Activated B cell treated with CpG ODN at 0.5 μM for 24 hours (primary cell): Measurements from ENCODE around the gene KRTAP10-11. TPM values are rescaled to one million over a fixed set of nuclear protein-coding genes. Genes with fewer than 3 reads are reported as not detected.
"Not testable (repeated sequence)": the region's sequence is repeated elsewhere in the genome, so short reads cannot be mapped to it uniquely, and the experiment has no call there.

ENCODE experiments used
- ATAC-seq: fragments of 200-7000 bp; cut with Tn5 transposase; one replicate; pipeline ENCODE4 v1.10.0; 2021; ENCODE audit warnings: low read depth, mild to moderate bottlenecking, moderate library complexity
- CTCF ChIA-PET: fragments of 350-600 bp; sonication (Branson Sonifier 250); formaldehyde crosslinking; loops from one replicate; lab custom pipeline; 2021; ENCODE audit warnings: antibody characterized with exemption; lab: Charles Lee
- POLR2A ChIA-PET: fragments of 350-600 bp; sonication (Branson Sonifier 250); formaldehyde crosslinking; loops from one replicate; lab custom pipeline; 2021; ENCODE audit warnings: antibody characterized with exemption; lab: Charles Lee
- DNase-seq: peaks from one replicate; pipeline ENCODE4 v3.0.0; 2022
- H3K27ac Mint-ChIP-seq: one replicate; pipeline ENCODE4 v1.8.0; 2020; ENCODE audit warnings: mixed read lengths
- H3K27me3 Mint-ChIP-seq: one replicate; pipeline ENCODE4 v1.8.0; 2021; ENCODE audit warnings: mixed read lengths
- H3K36me3 Mint-ChIP-seq: one replicate; pipeline ENCODE4 v1.8.0; 2021; ENCODE audit warnings: low read depth, mixed read lengths
- H3K4me1 Mint-ChIP-seq: one replicate; pipeline ENCODE4 v1.8.0; 2021; ENCODE audit warnings: mixed read lengths
- H3K4me3 Mint-ChIP-seq: one replicate; pipeline ENCODE4 v1.8.0; 2020; ENCODE audit warnings: mild to moderate bottlenecking, mixed read lengths
- H3K9me3 Mint-ChIP-seq: one replicate; pipeline ENCODE4 v1.8.0; 2020; ENCODE audit warnings: mixed read lengths
- intact Hi-C: fragments of 100-400 bp; cut with micrococcal nuclease; formaldehyde crosslinking; loops from one replicate; pipeline ENCODE4 v1.15.1; 2024
- total RNA-seq: library from RNA; stranded (reverse); gene quantifications from 2 replicates; pipeline ENCODE4 v1.2.3, GENCODE V29; 2022
- TF ChIP-seq, protein P1 (sequence below): fragments of 200-600 bp; IDR thresholded peaks from one replicate; pipeline ENCODE4 v1.8.0; 2022; ENCODE audit warnings: antibody characterized with exemption, mild to moderate bottlenecking

The KRTAP10-11 gene
- total RNA-seq, 1 donor from 2014 or later, result not detected

DNA sequence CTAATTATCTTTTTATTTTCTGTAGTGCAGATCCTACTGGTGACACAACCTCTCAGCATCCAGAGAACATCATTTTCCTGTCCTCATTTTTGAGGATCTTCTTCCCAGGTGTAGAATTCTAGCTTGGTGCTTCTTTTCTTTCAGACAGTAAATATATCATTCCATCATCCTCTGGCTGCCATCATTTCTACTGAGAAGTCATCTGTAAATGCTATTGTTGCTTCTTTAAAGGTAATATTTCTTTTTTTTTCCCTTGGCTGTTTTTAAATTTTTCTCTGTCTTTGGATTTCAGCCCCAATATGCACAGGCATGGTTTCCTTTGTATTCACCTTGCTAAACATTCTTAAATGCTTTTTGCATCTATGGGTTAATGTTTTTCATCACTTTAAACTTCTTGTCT is 22.6 kb upstream of the KRTAP10-11 start:
- CTCF ChIA-PET, result no interaction called here
- DNase-seq (no peak), ATAC-seq (no peak)
- H3K4me1 Mint-ChIP-seq, result peaks cover 8% of the 10 kb centered on the region
- POLR2A ChIA-PET, result no interaction called here
- intact Hi-C loops, result no loop called here
- TF ChIP-seq, protein P1, sequence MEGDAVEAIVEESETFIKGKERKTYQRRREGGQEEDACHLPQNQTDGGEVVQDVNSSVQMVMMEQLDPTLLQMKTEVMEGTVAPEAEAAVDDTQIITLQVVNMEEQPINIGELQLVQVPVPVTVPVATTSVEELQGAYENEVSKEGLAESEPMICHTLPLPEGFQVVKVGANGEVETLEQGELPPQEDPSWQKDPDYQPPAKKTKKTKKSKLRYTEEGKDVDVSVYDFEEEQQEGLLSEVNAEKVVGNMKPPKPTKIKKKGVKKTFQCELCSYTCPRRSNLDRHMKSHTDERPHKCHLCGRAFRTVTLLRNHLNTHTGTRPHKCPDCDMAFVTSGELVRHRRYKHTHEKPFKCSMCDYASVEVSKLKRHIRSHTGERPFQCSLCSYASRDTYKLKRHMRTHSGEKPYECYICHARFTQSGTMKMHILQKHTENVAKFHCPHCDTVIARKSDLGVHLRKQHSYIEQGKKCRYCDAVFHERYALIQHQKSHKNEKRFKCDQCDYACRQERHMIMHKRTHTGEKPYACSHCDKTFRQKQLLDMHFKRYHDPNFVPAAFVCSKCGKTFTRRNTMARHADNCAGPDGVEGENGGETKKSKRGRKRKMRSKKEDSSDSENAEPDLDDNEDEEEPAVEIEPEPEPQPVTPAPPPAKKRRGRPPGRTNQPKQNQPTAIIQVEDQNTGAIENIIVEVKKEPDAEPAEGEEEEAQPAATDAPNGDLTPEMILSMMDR, result no peak
- H3K9me3 Mint-ChIP-seq, result peaks cover 41% of the 10 kb centered on the region
- H3K27ac Mint-ChIP-seq, result no peak overlapping the region
- peaks cover 6% of the 10 kb centered on the region for H3K36me3 Mint-ChIP-seq
- H3K27me3 Mint-ChIP-seq, result peaks cover 8% of the 10 kb centered on the region
- no peak overlapping the region for H3K4me3 Mint-ChIP-seq

DNA sequence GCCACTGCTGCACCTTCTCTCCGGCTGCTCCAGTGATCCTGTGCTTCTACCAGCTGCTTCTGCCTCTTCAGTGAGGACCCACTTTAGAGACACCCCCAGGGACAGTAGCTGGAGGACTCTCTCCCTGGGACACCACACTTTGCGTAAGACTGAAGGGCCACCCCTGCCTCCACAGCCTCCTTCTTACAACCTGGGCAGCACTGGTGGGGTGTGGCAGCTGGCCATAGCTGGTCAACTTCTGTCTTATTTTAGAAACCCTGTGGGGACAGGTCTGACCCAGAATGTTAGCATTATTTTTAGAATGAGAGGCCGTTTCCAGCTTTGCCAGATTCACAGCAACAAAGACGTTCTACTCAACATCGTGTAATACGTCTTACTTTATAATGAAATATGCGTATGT is 20.5 kb upstream of the KRTAP10-11 start:
- ChIA-PET POLR2A (no interaction called here), CTCF (no interaction called here)
- intact Hi-C loops, result no loop called here
- TF ChIP-seq, protein P1, result no peak
- ATAC-seq, result no peak
- Mint-ChIP-seq H3K27ac (no peak overlapping the region), H3K4me3 (no peak overlapping the region), H3K27me3 (peaks cover 8% of the 10 kb centered on the region), H3K4me1 (peaks cover 5% of the 10 kb centered on the region), H3K9me3 (peaks cover 31% of the 10 kb centered on the region), H3K36me3 (no peaks in the 10 kb centered on the region)
- DNase-seq, result no peak

DNA sequence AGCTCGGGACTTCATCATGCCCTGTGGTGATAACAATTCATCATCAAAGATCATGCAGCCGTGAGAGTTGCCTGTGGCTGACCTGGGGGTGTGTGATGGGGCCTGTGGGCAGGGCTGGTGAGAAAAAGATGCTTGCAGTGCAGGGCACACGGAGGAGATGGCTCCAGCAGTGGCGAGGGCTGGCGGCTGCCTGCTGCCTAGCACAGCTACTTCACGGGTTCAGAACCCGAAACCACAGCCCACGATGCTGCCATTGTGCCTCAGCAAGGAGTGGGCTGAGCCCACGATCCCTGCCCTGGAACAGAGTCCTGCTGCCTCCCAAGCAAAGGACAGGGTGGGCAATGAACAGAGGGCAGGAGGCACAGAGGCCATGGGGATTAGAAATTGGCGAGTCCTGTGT is 20.0 kb upstream of the KRTAP10-11 start:
- Mint-ChIP-seq H3K9me3 (peaks cover 35% of the 10 kb centered on the region), H3K4me1 (peaks cover 5% of the 10 kb centered on the region), H3K36me3 (no peaks in the 10 kb centered on the region), H3K4me3 (no peak overlapping the region), H3K27me3 (peaks cover 8% of the 10 kb centered on the region), H3K27ac (no peak overlapping the region)
- TF ChIP-seq, protein P1, result no peak
- DNase-seq (no peak), ATAC-seq (no peak)
- ChIA-PET CTCF (no interaction called here), POLR2A (no interaction called here)
- intact Hi-C loops, result no loop called here

DNA sequence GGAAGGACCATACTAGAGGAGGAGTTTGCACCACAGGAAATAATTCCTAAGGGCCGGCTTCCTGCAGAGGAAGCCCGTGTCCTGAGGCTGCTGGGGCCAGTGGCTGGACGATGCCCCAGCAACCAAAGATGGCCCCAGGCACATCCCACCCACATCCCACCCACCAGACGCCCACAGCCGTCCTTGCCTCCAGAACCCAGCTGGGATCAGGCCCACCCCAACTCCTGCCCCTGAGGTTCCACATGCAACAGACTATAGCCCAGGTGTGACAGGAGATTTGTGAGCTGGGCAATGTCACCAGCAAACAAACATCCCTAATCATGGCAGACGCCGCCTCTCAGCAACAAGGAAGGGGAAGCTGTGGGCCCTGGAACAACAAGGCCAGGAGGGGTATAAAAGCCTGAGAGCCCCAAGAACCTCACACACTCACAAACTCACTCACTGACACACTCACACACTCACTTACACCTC is 19.5 kb upstream of the KRTAP10-11 start, which contains the start of gene KRTAP10-9:
Gene KRTAP10-9 (plus strand): TSS at position 421 of the 471 bp plus-strand sequence. CDS start 79 bp downstream, outside the sequence.
- CTCF ChIA-PET, result no interaction called here
- H3K4me1 Mint-ChIP-seq, result peaks cover 5% of the 10 kb centered on the region
- no peak within 1 kb of the TSS for H3K27ac Mint-ChIP-seq

DNA sequence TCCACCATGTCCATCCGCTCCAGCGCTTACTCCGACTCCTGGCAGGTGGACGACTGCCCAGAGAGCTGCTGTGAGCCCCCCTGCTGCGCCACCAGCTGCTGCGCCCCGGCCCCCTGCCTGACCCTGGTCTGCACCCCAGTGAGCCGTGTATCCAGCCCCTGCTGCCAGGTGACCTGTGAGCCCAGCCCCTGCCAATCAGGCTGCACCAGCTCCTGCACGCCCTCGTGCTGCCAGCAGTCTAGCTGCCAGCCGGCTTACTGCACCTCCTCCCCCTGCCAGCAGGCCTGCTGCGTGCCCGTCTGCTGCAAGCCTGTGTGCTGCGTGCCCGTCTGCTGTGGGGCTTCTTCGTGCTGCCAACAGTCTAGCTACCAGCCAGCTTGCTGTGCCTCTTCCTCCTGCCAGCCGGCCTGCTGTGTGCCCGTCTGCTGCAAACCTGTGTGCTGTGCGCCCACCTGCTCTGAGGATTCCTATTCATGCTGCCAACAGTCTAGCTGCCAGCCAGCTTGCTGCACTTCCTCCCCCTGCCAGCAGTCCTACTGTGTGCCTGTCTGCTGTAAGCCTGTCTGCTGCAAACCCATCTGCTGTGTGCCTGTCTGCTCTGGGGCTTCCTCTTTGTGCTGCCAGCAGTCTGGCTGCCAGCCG is 18.9 kb upstream of the KRTAP10-11 start:
- H3K9me3 Mint-ChIP-seq, result peaks cover 41% of the 10 kb centered on the region
- H3K27me3 Mint-ChIP-seq, CTCF ChIA-PET, intact Hi-C loops, H3K4me3 Mint-ChIP-seq, POLR2A ChIA-PET, H3K27ac Mint-ChIP-seq, H3K36me3 Mint-ChIP-seq, H3K4me1 Mint-ChIP-seq, DNase-seq, ATAC-seq: not testable (repeated sequence)

More for the DNA sequence above, 19.5 kb upstream of the KRTAP10-11 start, which contains the start of gene KRTAP10-9:
- no peak within 1 kb of the TSS for H3K4me3 Mint-ChIP-seq
- peaks cover 8% of the 10 kb centered on the region for H3K27me3 Mint-ChIP-seq
- DNase-seq (no peak), ATAC-seq (no peak)
- POLR2A ChIA-PET, result no interaction called here
- H3K36me3 Mint-ChIP-seq, result no peaks in the 10 kb centered on the region
- TF ChIP-seq, protein P1, result no peak
- intact Hi-C loops, result no loop called here
- H3K9me3 Mint-ChIP-seq, result peaks cover 37% of the 10 kb centered on the region

DNA sequence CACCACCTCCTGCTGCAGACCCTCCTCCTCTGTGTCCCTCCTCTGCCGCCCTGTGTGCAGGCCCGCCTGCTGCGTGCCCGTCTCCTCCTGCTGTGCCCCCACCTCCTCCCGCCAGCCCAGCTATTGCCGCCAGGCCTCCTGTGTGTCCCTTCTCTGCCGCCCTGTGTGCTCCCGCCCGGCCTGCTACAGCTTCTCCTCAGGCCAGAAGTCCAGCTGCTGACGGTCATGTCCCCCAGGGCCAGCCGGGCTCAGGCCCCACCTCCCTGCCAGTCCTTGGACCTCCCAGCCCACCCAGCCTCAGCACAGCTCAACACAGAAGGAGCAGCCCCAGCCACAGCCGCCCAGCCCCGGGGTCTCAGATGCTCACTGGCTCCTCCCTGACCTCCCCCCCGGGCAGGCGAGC is 18.4 kb upstream of the KRTAP10-11 start:
- POLR2A ChIA-PET, H3K4me3 Mint-ChIP-seq, CTCF ChIA-PET, intact Hi-C loops, H3K27ac Mint-ChIP-seq, H3K36me3 Mint-ChIP-seq, H3K27me3 Mint-ChIP-seq, H3K4me1 Mint-ChIP-seq, DNase-seq, ATAC-seq: not testable (repeated sequence)
- peaks cover 37% of the 10 kb centered on the region for H3K9me3 Mint-ChIP-seq
